Epithelial cell of umbilical artery (primary cell): ENCODE measurements around the gene DPP3. TPM values are rescaled to one million over a fixed set of nuclear protein-coding genes. Genes with fewer than 3 reads are reported as not detected.

Source experiments
- total RNA-seq: library from RNA; depleted of rRNA; stranded (reverse); fragments of >200 nt; gene quantifications from 2 replicates; pipeline ENCODE4 v1.2.3, GENCODE V29; 2014

Gene DPP3
- total RNA-seq = 50.8 and 58.8 TPM in 2 replicates

GRCh38 chr11:66480117-66480938 is at the start of gene DPP3:
Gene DPP3 (plus strand): TSS chr11:66480434. CDS start chr11:66482201, 1,767 bp downstream.

GRCh38 chr11:66438504-66439466 is 41.4 kb upstream of the DPP3 start, which contains the start of gene MRPL11:
Gene MRPL11 (minus strand): TSS chr11:66438848. CDS start chr11:66438754, 94 bp downstream.

GRCh38 chr11:66466225-66467033 is 13.8 kb upstream of the DPP3 start, which contains the start of gene PELI3:
Gene PELI3 (plus strand): TSS chr11:66466905. CDS start chr11:66468129, 1,224 bp downstream.

GRCh38 chr11:66510271-66510989 is 30.2 kb downstream of the DPP3 start, which contains the start of gene BBS1:
Gene BBS1 (plus strand): TSS chr11:66510635. CDS start chr11:66510660, 25 bp downstream.

GRCh38 chr11:66545701-66546367 is 65.6 kb downstream of the DPP3 start, which contains the start of gene ZDHHC24:
Gene ZDHHC24 (minus strand): TSS chr11:66546048. CDS start chr11:66546003, 45 bp downstream.

GRCh38 chr11:66546368-66546965 is 66.2 kb downstream of the DPP3 start, which contains the start of gene ACTN3:
Gene ACTN3 (plus strand): TSS chr11:66546903. CDS start chr11:66546938, 35 bp downstream.

Other genes with a start within 250 kb of the DPP3 start
- 15.2 and 19.5 TPM in 2 replicates for gene KLC2, start 222.7 kb upstream of the DPP3 start, total RNA-seq
- gene RAB1B, start 211.8 kb upstream of the DPP3 start, total RNA-seq = 65.0 and 70.5 TPM in 2 replicates
- gene CNIH2, start 202.3 kb upstream of the DPP3 start, total RNA-seq = not detected in 2 replicates
- gene YIF1A, start 191.3 kb upstream of the DPP3 start, total RNA-seq = 193 and 255 TPM in 2 replicates
- gene TMEM151A, start 188.5 kb upstream of the DPP3 start, total RNA-seq = not detected in 2 replicates
- 0.65 and 1.2 TPM in 2 replicates for gene CD248, start 163.4 kb upstream of the DPP3 start, total RNA-seq
- 4.9 and 8.1 TPM in 2 replicates for gene RIN1, start 144.0 kb upstream of the DPP3 start, total RNA-seq
- gene BRMS1, start 135.3 kb upstream of the DPP3 start, total RNA-seq = 75.7 and 89.8 TPM in 2 replicates
- gene B4GAT1, start 132.8 kb upstream of the DPP3 start, total RNA-seq = 35.4 and 36.5 TPM in 2 replicates
- gene SLC29A2, start 108.7 kb upstream of the DPP3 start, total RNA-seq = 0.76 and 0.97 TPM in 2 replicates
- gene NPAS4, start 59.4 kb upstream of the DPP3 start, total RNA-seq = not detected in 2 replicates
- 55.9 and 81.8 TPM in 2 replicates for gene MRPL11, start 41.6 kb upstream of the DPP3 start, total RNA-seq
- 2.9 and 3.2 TPM in 2 replicates for gene PELI3, start 13.5 kb upstream of the DPP3 start, total RNA-seq
- gene BBS1, start 30.2 kb downstream of the DPP3 start, total RNA-seq = 17.9 and 23.4 TPM in 2 replicates
- gene ZDHHC24, start 65.6 kb downstream of the DPP3 start, total RNA-seq = 16.7 and 18.8 TPM in 2 replicates
- gene ACTN3, start 66.5 kb downstream of the DPP3 start, total RNA-seq = under 0.01 and 0.30 TPM in 2 replicates
- gene CTSF, start 88.2 kb downstream of the DPP3 start, total RNA-seq = 13.3 and 17.2 TPM in 2 replicates
- gene CCDC87, start 112.6 kb downstream of the DPP3 start, total RNA-seq = under 0.01 and 0.15 TPM in 2 replicates
- gene CCS, start 112.8 kb downstream of the DPP3 start, total RNA-seq = 46.4 and 49.2 TPM in 2 replicates
- 16.6 and 41.8 TPM in 2 replicates for gene RBM14, start 136.2 kb downstream of the DPP3 start, total RNA-seq
- 118 and 149 TPM in 2 replicates for gene RBM4, start 158.3 kb downstream of the DPP3 start, total RNA-seq
- gene RBM4B, start 197.5 kb downstream of the DPP3 start, total RNA-seq = 15.3 and 22.9 TPM in 2 replicates
- gene SPTBN2, start 248.8 kb downstream of the DPP3 start, total RNA-seq = 26.3 and 38.3 TPM in 2 replicates